ENCODE results near the gene SPDYC. TPM values are rescaled to one million over a fixed set of nuclear protein-coding genes. Genes with fewer than 3 reads are reported as not detected.

The SPDYC gene
- total and polyA plus RNA-seq, 9 of the 15 experiments (the other 6 are each of a cell fraction or from before 2014, with no cell fraction given) = 4.4 to 18.8 (median 9.2) TPM

- no peaks in the 10 kb centered on the region for H3K9me1 ChIP-seq (ENCODE audit: control insufficient read depth, insufficient read depth, low read length)
- no peak overlapping the region for H3K4me2 ChIP-seq (ENCODE audit: insufficient read depth, low read length)
- ChIA-PET CTCF (ENCODE audit: low intra/inter-chr PET ratio) (no interaction called here), POLR2A (interaction anchor here (0.6 to 1.2 kb wide), 6 partner anchors 9 to 49 kb away, joined by 3 to 7 read pairs (median 4); partner anchors contain the start of genes FAU, MRPL49 and SYVN1)
- intact Hi-C loops (cut with micrococcal nuclease) (no loop called here), in situ Hi-C loops (cut with MboI) (no loop called here)
- no peak for DNase-seq (ENCODE audit: extremely low read depth in 1 of 4, low spot score in 3 of 4)
- no peaks in the 10 kb centered on the region for H3K9me3 ChIP-seq (replicated peaks; ENCODE audit: control insufficient read depth, insufficient read depth, low read depth, low read length)
- no TSS peak for BruUV-seq (replicated peaks)
- H3K9ac ChIP-seq (ENCODE audit: insufficient read depth in 1 of 2, low read depth in 2 of 2, low read length in 2 of 2) = peak overlapping the region in 1 of 2 experiments; percentile 37; a peak in 1 of 4 replicates
- no peak overlapping the region for H3K27ac ChIP-seq (ENCODE audit: extremely low read depth, low read depth, low read length)
- TF ChIP-seq ZBED1 (IDR thresholded peaks at IDR 0.05) = no peak
- TF ChIP-seq, protein P1, sequence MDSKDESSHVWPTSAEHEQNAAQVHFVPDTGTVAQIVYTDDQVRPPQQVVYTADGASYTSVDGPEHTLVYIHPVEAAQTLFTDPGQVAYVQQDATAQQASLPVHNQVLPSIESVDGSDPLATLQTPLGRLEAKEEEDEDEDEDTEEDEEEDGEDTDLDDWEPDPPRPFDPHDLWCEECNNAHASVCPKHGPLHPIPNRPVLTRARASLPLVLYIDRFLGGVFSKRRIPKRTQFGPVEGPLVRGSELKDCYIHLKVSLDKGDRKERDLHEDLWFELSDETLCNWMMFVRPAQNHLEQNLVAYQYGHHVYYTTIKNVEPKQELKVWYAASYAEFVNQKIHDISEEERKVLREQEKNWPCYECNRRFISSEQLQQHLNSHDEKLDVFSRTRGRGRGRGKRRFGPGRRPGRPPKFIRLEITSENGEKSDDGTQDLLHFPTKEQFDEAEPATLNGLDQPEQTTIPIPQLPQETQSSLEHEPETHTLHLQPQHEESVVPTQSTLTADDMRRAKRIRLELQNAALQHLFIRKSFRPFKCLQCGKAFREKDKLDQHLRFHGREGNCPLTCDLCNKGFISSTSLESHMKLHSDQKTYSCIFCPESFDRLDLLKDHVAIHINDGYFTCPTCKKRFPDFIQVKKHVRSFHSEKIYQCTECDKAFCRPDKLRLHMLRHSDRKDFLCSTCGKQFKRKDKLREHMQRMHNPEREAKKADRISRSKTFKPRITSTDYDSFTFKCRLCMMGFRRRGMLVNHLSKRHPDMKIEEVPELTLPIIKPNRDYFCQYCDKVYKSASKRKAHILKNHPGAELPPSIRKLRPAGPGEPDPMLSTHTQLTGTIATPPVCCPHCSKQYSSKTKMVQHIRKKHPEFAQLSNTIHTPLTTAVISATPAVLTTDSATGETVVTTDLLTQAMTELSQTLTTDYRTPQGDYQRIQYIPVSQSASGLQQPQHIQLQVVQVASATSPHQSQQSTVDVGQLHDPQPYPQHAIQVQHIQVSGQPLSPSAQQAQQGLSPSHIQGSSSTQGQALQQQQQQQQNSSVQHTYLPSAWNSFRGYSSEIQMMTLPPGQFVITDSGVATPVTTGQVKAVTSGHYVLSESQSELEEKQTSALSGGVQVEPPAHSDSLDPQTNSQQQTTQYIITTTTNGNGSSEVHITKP (IDR thresholded peaks at IDR 0.05; ENCODE audit: partially characterized antibody) = peak; percentile 52
- no peak for TF ChIP-seq TGIF2 (CRISPR knock-in tag; IDR thresholded peaks at IDR 0.05)
- peak; percentile 31; the same call in 1 of the 2 replicates for TF ChIP-seq ZNF316 (IDR thresholded peaks at IDR 0.05)
- peaks cover 18 to 30% of the 10 kb centered on the region in 2 experiments for H3K4me1 ChIP-seq (replicated peaks in 1 of 2; ENCODE audit: control insufficient read depth in 2 of 2, insufficient read depth in 2 of 2, low read length in 2 of 2)
- no peak overlapping the region for H3K4me3 ChIP-seq
- no peak for ATAC-seq
- peak overlapping the region; percentile 67 for H2AFZ ChIP-seq (ENCODE audit: low read depth, low read length)
- H4K20me1 ChIP-seq (replicated peaks; ENCODE audit: control insufficient read depth, insufficient read depth, low read length) = no peaks in the 10 kb centered on the region
- H3K79me2 ChIP-seq (ENCODE audit: control insufficient read depth, insufficient read depth, low read length) = no peaks in the 10 kb centered on the region; the same call in 2 of the 3 replicates
- no peaks in the 10 kb centered on the region for H3K36me3 ChIP-seq (ENCODE audit: control insufficient read depth, insufficient read depth, low read length)
- no peaks in the 10 kb centered on the region; a peak in 1 of 5 replicates for H3K27me3 ChIP-seq (ENCODE audit: control insufficient read depth in 2 of 2, insufficient read depth in 2 of 2, low read length in 2 of 2)
- WGBS (ENCODE audit: insufficient coverage, low coverage, missing lambda C conversion rate) = 77% methylated on average over 27 of the region's 31 CpGs
- FAIRE-seq = no peak
Measured at GRCh38 chr11:65165410-65166317, 4.4 kb upstream of the SPDYC start.
